ENCODE data around the gene FTSJ3. TPM values are rescaled to one million over a fixed set of nuclear protein-coding genes. Genes with fewer than 3 reads are reported as not detected.
"Not testable (repeated sequence)": the region's sequence is repeated elsewhere in the genome, so short reads cannot be mapped to it uniquely, and the experiment has no call there.

Gene FTSJ3
- total RNA-seq (39.4 TPM), polyA plus RNA-seq (10 to 100 TPM; 19.9 to 25.0 (median 23.1) TPM)

GRCh38 chr17:63827002-63827800 lies at the start of gene FTSJ3, which contains the start of gene PSMC5:
Gene FTSJ3 (minus strand): TSS chr17:63827663. CDS start chr17:63826902, 761 bp downstream.
Gene PSMC5 (plus strand): TSS chr17:63827431. CDS start chr17:63827491, 60 bp downstream.
- peaks cover 62% of the 10 kb centered on the region for H3K36me3 ChIP-seq (ENCODE audit: control insufficient read depth, insufficient read depth, low read length)
- no peaks in the 10 kb centered on the region for H3K27me3 Mint-ChIP-seq
- H3K4me3 Mint-ChIP-seq = peak within 1 kb of the TSS; percentile 92 to 99 (median 96)
- H3K4me1 ChIP-seq (ENCODE audit: control insufficient read depth, insufficient read depth, low read length, poor library complexity, severe bottlenecking) = peaks cover 59% of the 10 kb centered on the region
- H3K27me3 ChIP-seq (ENCODE audit: control insufficient read depth, insufficient read depth, low read length) = no peaks in the 10 kb centered on the region
- ATAC-seq (ENCODE audit: low read depth in 2 of 2) (peak; percentile 93 to 94), DNase-seq (peak; percentile 95 to 97 (median 97))
- H3K27ac ChIP-seq (ENCODE audit: insufficient read depth, low read length, poor library complexity, severe bottlenecking) = peak within 1 kb of the TSS; percentile 92
- peaks cover 65% of the 10 kb centered on the region for H3K36me3 Mint-ChIP-seq
- peaks cover 0 to 3% (median 0%) of the 10 kb centered on the region in 7 donors for H3K9me3 Mint-ChIP-seq
- peak within 1 kb of the TSS; percentile 92 for H3K4me3 ChIP-seq (ENCODE audit: low read depth, low read length)
- peaks cover 6 to 82% (median 49%) of the 10 kb centered on the region in 4 donors for H3K4me1 Mint-ChIP-seq
- peak within 1 kb of the TSS; percentile 97 to 100 (median 99) for H3K27ac Mint-ChIP-seq
- H3K9me3 ChIP-seq (ENCODE audit: control insufficient read depth in 2 of 2, low read length in 2 of 2) = no peaks in the 10 kb centered on the region

DNA sequence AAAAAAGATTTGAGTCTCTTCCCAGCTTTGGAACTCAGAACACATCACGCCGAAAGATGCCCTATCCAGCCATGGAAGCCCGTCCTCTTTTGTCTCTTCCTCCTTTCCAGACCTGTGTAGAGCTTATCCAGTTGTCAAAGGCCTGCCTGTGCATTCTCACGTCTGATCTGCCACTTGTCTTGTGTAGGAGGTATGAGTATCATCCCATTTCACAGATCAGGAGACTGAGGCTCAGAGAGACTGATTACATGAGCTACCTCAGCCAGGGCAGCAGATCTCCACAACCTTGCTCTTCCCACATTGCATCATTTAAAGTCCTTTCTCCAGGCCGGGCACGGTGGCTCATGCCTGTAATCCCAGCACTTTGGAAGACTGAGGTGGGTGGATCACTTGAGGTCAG lies 47.2 kb upstream of the FTSJ3 start:
- not testable (repeated sequence) for H3K27ac ChIP-seq (ENCODE audit: insufficient read depth, low read length, poor library complexity, severe bottlenecking); H3K4me3 Mint-ChIP-seq; H3K4me3 ChIP-seq (ENCODE audit: low read depth, low read length); H3K36me3 ChIP-seq (ENCODE audit: control insufficient read depth, insufficient read depth, low read length); DNase-seq; H3K27me3 Mint-ChIP-seq; H3K27me3 ChIP-seq (ENCODE audit: control insufficient read depth, insufficient read depth, low read length); ATAC-seq (ENCODE audit: low read depth in 2 of 2); H3K27ac Mint-ChIP-seq; H3K36me3 Mint-ChIP-seq; H3K9me3 ChIP-seq (ENCODE audit: control insufficient read depth in 2 of 2, low read length in 2 of 2); H3K4me1 ChIP-seq (ENCODE audit: control insufficient read depth, insufficient read depth, low read length, poor library complexity, severe bottlenecking); H3K4me1 Mint-ChIP-seq; H3K9me3 Mint-ChIP-seq

DNA sequence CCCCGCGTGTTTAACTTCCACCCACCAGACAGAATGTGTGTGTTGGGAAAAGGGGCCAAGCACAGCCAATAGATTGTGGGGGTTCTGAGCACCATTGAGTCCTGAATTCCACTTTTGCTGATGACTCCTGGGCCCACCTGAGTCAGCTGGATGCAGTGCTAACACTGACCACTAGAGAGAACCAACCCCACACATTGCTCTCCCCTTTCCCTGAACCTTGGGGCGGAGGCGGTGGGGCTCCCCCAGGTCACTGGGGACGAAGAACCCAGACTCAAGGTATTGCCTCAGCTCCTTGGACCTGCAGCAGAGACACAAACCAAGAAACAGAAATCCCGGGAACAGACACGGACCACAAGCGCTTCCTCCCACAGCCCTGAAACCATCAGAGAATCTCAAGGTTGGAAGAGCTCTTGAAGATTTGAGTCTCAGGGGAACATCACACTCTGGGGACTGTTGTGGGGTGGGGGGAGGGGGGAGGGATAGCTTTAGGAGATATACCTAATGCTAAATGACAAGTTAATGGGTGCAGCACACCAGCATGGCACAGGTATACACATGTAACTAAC lies 46.7 kb upstream of the FTSJ3 start:
- H3K4me3 Mint-ChIP-seq; ATAC-seq (ENCODE audit: low read depth in 2 of 2); DNase-seq; H3K27me3 Mint-ChIP-seq; H3K27ac Mint-ChIP-seq; H3K9me3 Mint-ChIP-seq; H3K9me3 ChIP-seq (ENCODE audit: control insufficient read depth in 2 of 2, low read length in 2 of 2); H3K36me3 ChIP-seq (ENCODE audit: control insufficient read depth, insufficient read depth, low read length); H3K27ac ChIP-seq (ENCODE audit: insufficient read depth, low read length, poor library complexity, severe bottlenecking); H3K4me1 Mint-ChIP-seq; H3K4me1 ChIP-seq (ENCODE audit: control insufficient read depth, insufficient read depth, low read length, poor library complexity, severe bottlenecking); H3K4me3 ChIP-seq (ENCODE audit: low read depth, low read length); H3K36me3 Mint-ChIP-seq; H3K27me3 ChIP-seq (ENCODE audit: control insufficient read depth, insufficient read depth, low read length): not testable (repeated sequence)

DNA sequence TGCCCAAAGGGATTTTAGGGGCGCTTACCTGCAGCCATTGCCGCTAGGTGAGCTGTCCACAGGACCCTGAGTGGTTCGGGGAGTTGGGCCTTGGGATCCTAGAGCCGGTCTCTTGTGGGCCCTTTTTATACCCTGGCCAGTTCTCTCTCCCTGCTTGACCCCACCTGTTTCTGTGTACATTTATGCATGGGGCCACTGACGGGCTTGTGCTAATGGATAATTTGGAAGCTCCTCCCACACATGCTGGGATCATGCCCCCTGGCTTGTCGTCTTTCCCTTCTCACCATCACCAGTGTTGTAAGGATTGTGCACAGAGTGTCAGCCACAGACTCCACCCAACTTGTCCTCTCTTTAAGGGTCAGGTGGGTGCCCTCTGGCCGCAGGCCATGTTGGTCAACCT lies 46.1 kb upstream of the FTSJ3 start, which contains the start of gene CSH2:
Gene CSH2, minus strand, starts transcription at position 101 of the 400 bp plus-strand sequence. Its CDS starts 63 bp downstream, at position 38.
- H3K4me3 Mint-ChIP-seq; H3K4me1 Mint-ChIP-seq; H3K27ac Mint-ChIP-seq; H3K4me3 ChIP-seq (ENCODE audit: low read depth, low read length); H3K4me1 ChIP-seq (ENCODE audit: control insufficient read depth, insufficient read depth, low read length, poor library complexity, severe bottlenecking); H3K36me3 Mint-ChIP-seq; ATAC-seq (ENCODE audit: low read depth in 2 of 2); H3K27me3 ChIP-seq (ENCODE audit: control insufficient read depth, insufficient read depth, low read length); H3K27ac ChIP-seq (ENCODE audit: insufficient read depth, low read length, poor library complexity, severe bottlenecking); DNase-seq; H3K9me3 Mint-ChIP-seq; H3K27me3 Mint-ChIP-seq; H3K9me3 ChIP-seq (ENCODE audit: control insufficient read depth in 2 of 2, low read length in 2 of 2); H3K36me3 ChIP-seq (ENCODE audit: control insufficient read depth, insufficient read depth, low read length): not testable (repeated sequence)

- not testable (repeated sequence) for H3K4me1 Mint-ChIP-seq; H3K9me3 ChIP-seq (ENCODE audit: control insufficient read depth in 2 of 2, low read length in 2 of 2); H3K36me3 Mint-ChIP-seq; H3K27me3 ChIP-seq (ENCODE audit: control insufficient read depth, insufficient read depth, low read length); H3K36me3 ChIP-seq (ENCODE audit: control insufficient read depth, insufficient read depth, low read length); DNase-seq; H3K27ac Mint-ChIP-seq; H3K9me3 Mint-ChIP-seq; ATAC-seq (ENCODE audit: low read depth in 2 of 2); H3K27ac ChIP-seq (ENCODE audit: insufficient read depth, low read length, poor library complexity, severe bottlenecking); H3K4me1 ChIP-seq (ENCODE audit: control insufficient read depth, insufficient read depth, low read length, poor library complexity, severe bottlenecking); H3K27me3 Mint-ChIP-seq; H3K4me3 Mint-ChIP-seq; H3K4me3 ChIP-seq (ENCODE audit: low read depth, low read length)
These were observed 44.3 kb upstream of the FTSJ3 start for GRCh38 chr17:63871646-63872365.

DNA sequence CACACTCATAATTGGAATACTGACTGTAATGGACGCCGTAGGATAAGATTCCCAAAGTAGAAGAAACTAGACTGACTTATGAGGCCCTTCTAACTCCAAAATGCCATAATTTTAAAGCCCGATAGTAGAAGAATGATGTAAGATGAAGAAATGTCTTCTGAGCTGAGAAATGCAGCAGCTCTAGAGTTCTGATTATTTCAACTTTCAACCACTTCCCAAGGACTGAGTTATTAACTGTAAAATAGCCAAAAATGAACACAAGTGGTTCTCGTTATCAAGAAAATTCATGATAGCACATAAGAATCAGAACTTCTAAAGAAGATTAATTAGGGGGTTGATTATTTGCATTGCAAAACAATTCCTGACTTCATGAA lies 42.8 kb upstream of the FTSJ3 start:
- not testable (repeated sequence) for H3K27ac Mint-ChIP-seq; H3K27me3 ChIP-seq (ENCODE audit: control insufficient read depth, insufficient read depth, low read length); H3K4me3 ChIP-seq (ENCODE audit: low read depth, low read length); H3K27ac ChIP-seq (ENCODE audit: insufficient read depth, low read length, poor library complexity, severe bottlenecking); H3K9me3 Mint-ChIP-seq; ATAC-seq (ENCODE audit: low read depth in 2 of 2); H3K4me3 Mint-ChIP-seq; H3K36me3 ChIP-seq (ENCODE audit: control insufficient read depth, insufficient read depth, low read length); H3K36me3 Mint-ChIP-seq; H3K9me3 ChIP-seq (ENCODE audit: control insufficient read depth in 2 of 2, low read length in 2 of 2); H3K4me1 ChIP-seq (ENCODE audit: control insufficient read depth, insufficient read depth, low read length, poor library complexity, severe bottlenecking); DNase-seq
- Mint-ChIP-seq H3K4me1 (peaks cover 0 to 12% (median 6%) of the 10 kb centered on the region in 4 donors), H3K27me3 (peaks cover 11% of the 10 kb centered on the region)

GRCh38 chr17:63869491-63870291 lies 42.2 kb upstream of the FTSJ3 start:
- peaks cover 0 to 12% (median 6%) of the 10 kb centered on the region in 4 donors for H3K4me1 Mint-ChIP-seq
- not testable (repeated sequence) for H3K9me3 Mint-ChIP-seq

More at GRCh38 chr17:63869491-63870291, 42.2 kb upstream of the FTSJ3 start:
- peaks cover 11% of the 10 kb centered on the region for H3K27me3 Mint-ChIP-seq
- H3K27ac Mint-ChIP-seq; DNase-seq; H3K36me3 ChIP-seq (ENCODE audit: control insufficient read depth, insufficient read depth, low read length); H3K4me3 ChIP-seq (ENCODE audit: low read depth, low read length); ATAC-seq (ENCODE audit: low read depth in 2 of 2); H3K36me3 Mint-ChIP-seq; H3K4me1 ChIP-seq (ENCODE audit: control insufficient read depth, insufficient read depth, low read length, poor library complexity, severe bottlenecking); H3K4me3 Mint-ChIP-seq; H3K9me3 ChIP-seq (ENCODE audit: control insufficient read depth in 2 of 2, low read length in 2 of 2); H3K27me3 ChIP-seq (ENCODE audit: control insufficient read depth, insufficient read depth, low read length); H3K27ac ChIP-seq (ENCODE audit: insufficient read depth, low read length, poor library complexity, severe bottlenecking): not testable (repeated sequence)
